Ovary (tissue), 9 donors: ENCODE results near the gene MRPL17. TPM values are rescaled to one million over a fixed set of nuclear protein-coding genes. Genes with fewer than 3 reads are reported as not detected.
"Not testable (repeated sequence)": the region's sequence is repeated elsewhere in the genome, so short reads cannot be mapped to it uniquely, and the experiment has no call there.

Experiments used
- DNase-seq, 5 donors: peaks; one replicate each; pipeline ENCODE4 v3.0.0-alpha.2; 2019 to 2020
- H3K27ac ChIP-seq, 2 donors: fragments of 200-600 bp; one replicate each; pipeline versions ENCODE4 v1.5.1 to v1.8.0; 2019 to 2022
- H3K27me3 ChIP-seq: fragments of 200-600 bp; one replicate; pipeline ENCODE4 v1.8.0; 2022
- H3K36me3 ChIP-seq: fragments of 200-600 bp; sonication (generic); one replicate; pipeline ENCODE4 v1.5.1; 2019
- H3K4me1 ChIP-seq: one replicate; pipeline ENCODE4 v1.8.1; 2013; ENCODE audit warnings: mild to moderate bottlenecking, moderate library complexity; ENCODE audit not compliant: insufficient read depth
- H3K4me3 ChIP-seq: fragments of 200-600 bp; sonication (generic); one replicate; pipeline ENCODE4 v1.5.1; 2017
- H3K9me3 ChIP-seq, 2 donors: fragments of 200-600 bp in 1 of 2; sonication (generic) in 1 of 2; one replicate each; pipeline versions ENCODE4 v1.5.1 to v1.8.1; 2013 to 2019; ENCODE audit warnings: mild to moderate bottlenecking in 1 of 2, moderate library complexity in 1 of 2
- CTCF ChIP-seq, 3 donors: fragments of 450-650 bp in 2 of 3; fragments of 200-600 bp in 1 of 3; IDR thresholded peaks; one replicate each; pipeline versions ENCODE4 v1.5.1 to v1.8.0; 2016 to 2022; ENCODE audit warnings: antibody characterized with exemption in 3 of 3, mild to moderate bottlenecking in 1 of 3
- EP300 ChIP-seq: sonication (generic); formaldehyde crosslinking; IDR thresholded peaks from one replicate; pipeline ENCODE4 v1.6.1; 2017; ENCODE audit warnings: antibody characterized with exemption
- POLR2A ChIP-seq: fragments of 450-650 bp; IDR thresholded peaks from one replicate; pipeline ENCODE4 v1.6.1; 2017; ENCODE audit warnings: antibody characterized with exemption, mild to moderate bottlenecking, moderate library complexity
- WGBS, 3 donors: extraction: QIAGEN DNeasy Blood & Tissue Kit in 1 of 3; methylation state at CpG; one replicate each; pipeline versions ENCODE4 v1.1.5 to v1.1.7; 2013 to 2017; 5-methylcytosine and 5-hydroxymethylcytosine counted together
- intact Hi-C, 4 donors: fragments of 100-400 bp; cut with DNase I; formaldehyde crosslinking; loops; one replicate each; pipeline versions ENCODE4 v1.11.0 to v1.15.1; 2022 to 2023
- polyA plus RNA-seq, 2 donors: library from polyadenylated mRNA; stranded (reverse); fragments of 200-250 nt in 1 of 2; fragments of 350-450 nt in 1 of 2; fragmentation: Illumina TruSeq in 1 of 2; extraction: RNeasy Lipid Tissue Mini Kit (QIAGEN cat#74804) in 1 of 2; gene quantifications; one replicate each; pipeline ENCODE4 v1.2.3, GENCODE V29; 2013 to 2014
- total RNA-seq, 7 donors: library from RNA; depleted of rRNA in 2 of 7; stranded (reverse); fragments of >200 nt in 2 of 7; fragmentation: NEBNext Ultra II Directional in 3 of 7; extraction: Animal tissue kit (Norgen Biotek cat#: 25700) in 3 of 7; gene quantifications; one replicate each; pipeline versions ENCODE4 v1.1.0 to v1.2.4, GENCODE V29; 2016 to 2023
- donor health status: DM: no; HTN: no; CAD: no; lungs with moderate emphysema.
- donor health status: DM: no; HTN: no; CAD: no.
- donor health status: Bipolar disorder and iron deficiency.
- donor health status: DM: yes; HTN: yes; CAD: no.
- donor health status: DM: no; HTN: no; CAD: no.
- donor health status: DM: yes; HTN: yes; CAD: no.

Gene MRPL17
- total and polyA plus RNA-seq, 9 donors, result 23.0 to 37.9 (median 30.1) TPM

DNA sequence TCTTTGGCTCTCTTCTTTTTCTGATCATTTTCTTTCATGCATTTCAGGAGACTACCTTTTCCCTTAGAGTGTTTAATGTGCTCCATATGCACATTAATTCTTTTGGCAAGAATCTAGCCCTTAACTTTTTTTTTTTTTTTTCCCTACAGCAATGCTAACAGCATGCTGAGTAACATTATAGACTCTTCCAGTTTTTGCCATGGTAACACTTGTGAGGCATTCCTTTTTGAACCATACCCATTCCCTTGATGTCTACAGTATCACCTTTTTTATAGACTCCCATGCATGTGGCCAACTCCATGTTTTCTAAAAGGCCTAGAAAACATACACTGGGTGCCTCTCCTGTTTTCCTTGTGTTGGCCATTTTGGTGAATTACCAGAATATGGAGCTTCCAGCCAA is 2.9 kb upstream of the MRPL17 start:
- Histone ChIP-seq H3K9me3 (no peaks in the 10 kb centered on the region), H3K4me3 (no peak overlapping the region), H3K27me3 (no peaks in the 10 kb centered on the region), H3K27ac (no peak overlapping the region), H3K4me1 (peaks cover 4% of the 10 kb centered on the region), H3K36me3 (no peaks in the 10 kb centered on the region)
- no peak for DNase-seq
- TF ChIP-seq POLR2A (no peak), CTCF (IDR thresholded peaks at IDR 0.05) (no peak), EP300 (no peak)
- intact Hi-C loops, result loop anchor here in 2 of 4 donors (10.0 kb wide), 3 partner anchors 81 to 301 kb away; partner anchors contain the start of genes ILK (in 1 of the 2) and RRP8 (in 1 of the 2)

DNA sequence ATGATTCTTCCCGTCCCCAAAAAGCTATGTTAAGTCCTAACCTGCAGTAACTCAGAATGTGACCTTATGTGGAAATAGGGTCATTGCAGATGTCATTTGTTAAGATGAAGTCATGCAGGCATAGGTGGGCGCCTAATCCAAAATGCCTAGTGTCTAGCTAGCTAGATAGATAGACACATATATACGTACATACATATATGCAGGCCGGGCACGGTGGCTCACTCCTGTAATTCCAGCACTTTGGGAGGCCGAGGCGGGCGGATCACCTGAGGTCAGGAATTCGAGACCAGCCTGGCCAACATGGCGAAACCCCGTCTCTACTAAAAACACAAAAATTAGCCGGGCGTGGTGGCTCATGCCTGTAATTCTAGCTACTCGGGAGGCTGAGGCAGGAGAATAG is 928 bp upstream of the MRPL17 start:
- H3K36me3 ChIP-seq, H3K27me3 ChIP-seq, H3K4me1 ChIP-seq, H3K9me3 ChIP-seq, H3K27ac ChIP-seq: not testable (repeated sequence)
- H3K4me3 ChIP-seq, result peak overlapping the region; percentile 56
- intact Hi-C loops, result loop anchor here (5.0 to 10.0 kb wide), 5 partner anchors 79 to 299 kb away; partner anchors contain the start of genes ILK (in 4 of the 4) and RRP8 (in 4 of the 4)
- WGBS, 3 donors, result 87 to 90% (median 88%) methylated on average over 14 of the region's 14 CpGs
- peak in 3 of 5 donors; percentile 37 to 41 (median 40) for DNase-seq

- no peak for DNase-seq
- 0 to 2% (median 0%) methylated on average over 10 of the region's 10 CpGs for WGBS, 3 donors
- Histone ChIP-seq H3K27me3 (no peaks in the 10 kb centered on the region), H3K36me3 (no peaks in the 10 kb centered on the region), H3K4me3 (peak overlapping the region; percentile 92), H3K27ac (peak overlapping the region; percentile 8 to 61), H3K9me3 (no peaks in the 10 kb centered on the region), H3K4me1 (peaks cover 4% of the 10 kb centered on the region)
- TF ChIP-seq CTCF (IDR thresholded peaks at IDR 0.05) (no peak), POLR2A (no peak), EP300 (no peak)
- intact Hi-C loops, result loop anchor here (5.0 to 10.0 kb wide), 5 partner anchors 78 to 298 kb away; partner anchors contain the start of genes ILK (in 4 of the 4) and RRP8 (in 4 of the 4)
These were observed 577 bp downstream of the MRPL17 start for GRCh38 chr11:6682591-6682935.

GRCh38 chr11:6681949-6682348 is 1.2 kb downstream of the MRPL17 start:
- Histone ChIP-seq H3K27ac (no peak overlapping the region), H3K27me3 (no peaks in the 10 kb centered on the region), H3K9me3 (no peaks in the 10 kb centered on the region), H3K36me3 (no peaks in the 10 kb centered on the region), H3K4me1 (peaks cover 4% of the 10 kb centered on the region), H3K4me3 (peak overlapping the region; percentile 92)
- no peak for DNase-seq
- intact Hi-C loops, result loop anchor here (5.0 to 10.0 kb wide), 5 partner anchors 77 to 297 kb away; partner anchors contain the start of genes ILK (in 4 of the 4) and RRP8 (in 4 of the 4)
- 3 to 10% (median 6%) methylated on average over 5 of the region's 5 CpGs for WGBS, 3 donors
- TF ChIP-seq POLR2A, result no peak
- TF ChIP-seq EP300, result no peak
- no peak for TF ChIP-seq CTCF (IDR thresholded peaks at IDR 0.05)

GRCh38 chr11:6681505-6681904 is 1.6 kb downstream of the MRPL17 start:
- TF ChIP-seq CTCF (IDR thresholded peaks at IDR 0.05) (no peak), EP300 (no peak), POLR2A (no peak)
- DNase-seq, result no peak
- Histone ChIP-seq H3K4me3 (no peak overlapping the region), H3K4me1 (peaks cover 4% of the 10 kb centered on the region), H3K27me3 (no peaks in the 10 kb centered on the region), H3K9me3 (no peaks in the 10 kb centered on the region), H3K36me3 (no peaks in the 10 kb centered on the region), H3K27ac (no peak overlapping the region)
- 64 to 75% (median 66%) methylated on average over 1 of the region's 1 CpG for WGBS, 3 donors
- intact Hi-C loops, result loop anchor here (5.0 to 10.0 kb wide), 5 partner anchors 77 to 297 kb away; partner anchors contain the start of genes ILK (in 4 of the 4) and RRP8 (in 4 of the 4)
